LNCAP (cell line): ENCODE results near the gene FERMT2.

Experiments
- TF ChIP-seq, protein P1 (sequence below): fragments of 450-650 bp; IDR thresholded peaks from 2 replicates; pipeline ENCODE4 v1.5.1; 2017; ENCODE audit warnings: mild to moderate bottlenecking

FERMT2 gene

DNA sequence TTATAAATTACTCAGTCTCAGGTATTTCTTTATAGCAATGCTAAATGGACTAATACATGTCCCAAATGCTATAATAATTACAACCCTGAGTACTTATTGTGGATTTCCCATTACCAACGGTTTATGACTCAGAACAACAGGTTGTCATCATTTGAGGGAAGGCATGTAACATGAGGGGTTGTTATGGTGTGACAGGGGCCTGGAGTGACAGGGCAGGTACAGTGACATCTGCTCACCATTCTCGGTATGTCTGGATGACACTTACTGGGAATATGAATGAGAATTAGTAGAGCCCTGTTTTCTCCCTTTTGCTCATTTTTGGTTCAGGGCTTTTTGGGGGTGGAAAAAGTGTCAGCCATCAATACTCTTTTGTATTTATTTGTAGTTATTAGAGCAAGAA, 36.2 kb upstream of the FERMT2 start:
- TF ChIP-seq, protein P1, sequence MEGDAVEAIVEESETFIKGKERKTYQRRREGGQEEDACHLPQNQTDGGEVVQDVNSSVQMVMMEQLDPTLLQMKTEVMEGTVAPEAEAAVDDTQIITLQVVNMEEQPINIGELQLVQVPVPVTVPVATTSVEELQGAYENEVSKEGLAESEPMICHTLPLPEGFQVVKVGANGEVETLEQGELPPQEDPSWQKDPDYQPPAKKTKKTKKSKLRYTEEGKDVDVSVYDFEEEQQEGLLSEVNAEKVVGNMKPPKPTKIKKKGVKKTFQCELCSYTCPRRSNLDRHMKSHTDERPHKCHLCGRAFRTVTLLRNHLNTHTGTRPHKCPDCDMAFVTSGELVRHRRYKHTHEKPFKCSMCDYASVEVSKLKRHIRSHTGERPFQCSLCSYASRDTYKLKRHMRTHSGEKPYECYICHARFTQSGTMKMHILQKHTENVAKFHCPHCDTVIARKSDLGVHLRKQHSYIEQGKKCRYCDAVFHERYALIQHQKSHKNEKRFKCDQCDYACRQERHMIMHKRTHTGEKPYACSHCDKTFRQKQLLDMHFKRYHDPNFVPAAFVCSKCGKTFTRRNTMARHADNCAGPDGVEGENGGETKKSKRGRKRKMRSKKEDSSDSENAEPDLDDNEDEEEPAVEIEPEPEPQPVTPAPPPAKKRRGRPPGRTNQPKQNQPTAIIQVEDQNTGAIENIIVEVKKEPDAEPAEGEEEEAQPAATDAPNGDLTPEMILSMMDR, result no peak

DNA sequence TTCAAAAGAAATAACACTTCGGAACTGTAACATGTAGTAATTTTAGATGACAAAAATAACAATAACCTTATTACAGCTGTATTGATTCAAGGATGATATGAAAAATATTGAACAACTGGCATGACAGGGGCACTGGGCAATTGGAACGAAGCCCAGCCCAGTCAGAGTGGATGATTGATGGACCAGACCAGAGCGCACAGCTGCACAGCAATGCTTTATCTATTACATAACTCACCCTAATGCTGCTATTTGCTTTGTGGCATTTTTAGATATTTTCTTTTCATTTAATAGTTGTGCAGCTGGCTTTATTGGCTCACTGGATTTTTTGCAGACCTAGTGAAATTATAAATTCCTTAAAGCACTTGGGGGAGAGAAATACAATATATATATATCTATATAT, 26.9 kb upstream of the FERMT2 start:
- TF ChIP-seq, protein P1, result no peak

GRCh38 chr14:52974406-52974805, 23.6 kb upstream of the FERMT2 start:
- TF ChIP-seq, protein P1, result no peak

- TF ChIP-seq, protein P1, result peak; percentile 77
These were observed 10.3 kb upstream of the FERMT2 start for GRCh38 chr14:52961060-52961639.

GRCh38 chr14:52960627-52961026, 9.8 kb upstream of the FERMT2 start:
- TF ChIP-seq, protein P1, result no peak

- TF ChIP-seq, protein P1, result no peak
These were observed 3.7 kb upstream of the FERMT2 start for GRCh38 chr14:52954346-52955214.

DNA sequence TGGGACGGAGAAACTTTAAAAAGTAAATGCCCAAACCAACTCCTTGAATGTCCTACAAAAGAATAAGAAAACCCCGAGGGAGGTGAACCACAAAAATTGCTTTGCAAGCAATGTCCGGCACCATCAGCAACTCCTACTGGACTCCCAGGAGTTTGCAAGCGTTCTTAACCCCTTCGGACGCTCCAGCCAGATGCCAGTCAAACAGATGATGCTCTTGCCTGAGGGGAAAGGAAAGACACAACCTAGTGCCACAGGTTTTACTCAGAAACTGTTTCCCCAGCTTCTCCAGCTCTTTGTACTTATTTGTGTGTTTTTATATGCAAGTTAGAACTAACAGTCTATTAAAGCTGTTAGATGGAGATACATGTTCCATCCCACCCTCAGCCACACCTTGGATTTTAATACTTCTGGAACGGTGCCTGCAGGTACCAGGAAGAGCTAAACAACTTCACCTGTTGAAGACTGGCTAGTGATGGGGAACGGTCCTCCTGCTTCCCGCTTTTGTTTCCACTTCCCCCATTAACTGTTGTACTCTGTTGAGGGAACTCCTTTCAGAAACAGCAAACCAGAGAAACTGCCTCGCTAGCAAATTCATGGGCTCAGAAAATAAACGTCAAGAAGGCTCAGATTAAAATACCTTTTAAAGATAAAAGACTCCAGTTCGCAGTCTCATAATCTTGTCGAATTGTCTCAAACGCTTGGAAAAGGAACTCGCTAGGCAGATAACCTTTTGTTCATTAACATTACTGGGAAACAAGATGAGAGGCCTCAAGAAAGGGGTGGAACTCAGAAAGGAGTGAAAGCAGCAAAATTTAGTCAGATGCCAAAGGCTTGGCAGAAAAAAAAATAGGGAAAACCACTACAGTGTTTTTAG, 1.1 kb upstream of the FERMT2 start:
- TF ChIP-seq, protein P1, result peak; percentile 27; the same call in 1 of the 2 replicates
